Measurements from ENCODE around the gene SUPT6H. TPM values are rescaled to one million over a fixed set of nuclear protein-coding genes. Genes with fewer than 3 reads are reported as not detected.

The SUPT6H gene
- total and polyA plus RNA-seq, 9 of the 15 experiments (the other 6 are each of a cell fraction or from before 2014, with no cell fraction given), result 1.7 to 77.7 (median 49.2) TPM

- TF ChIP-seq ELK3 (CRISPR knock-in tag; IDR thresholded peaks at IDR 0.05) (no peak), POLR2A (conservative IDR thresholded peaks at IDR 0.05) (peak; percentile 48; the same call in 1 of the 2 replicates)
Observed at GRCh38 chr17:28613931-28614381, 48.0 kb upstream of the SUPT6H start, which contains the start of gene RSKR (continued).

GRCh38 chr17:28615260-28615940 is 46.6 kb upstream of the SUPT6H start:
- no peaks in the 10 kb centered on the region for H3K79me2 ChIP-seq (ENCODE audit: control insufficient read depth, insufficient read depth, low read length)
- WGBS (ENCODE audit: insufficient coverage, low coverage, missing lambda C conversion rate), result 94% methylated on average over 4 of the region's 4 CpGs
- POLR2A ChIA-PET, result interaction anchor here (0.5 to 1.9 kb wide), 4 partner anchors 20 to 107 kb away, joined by 3 to 5 read pairs (median 4); no protein-coding TSS in a partner anchor
- in situ Hi-C loops (cut with MboI) (no loop called here), intact Hi-C loops (cut with micrococcal nuclease) (no loop called here)
- H3K36me3 ChIP-seq (ENCODE audit: control insufficient read depth, insufficient read depth, low read length), result peaks cover 98% of the 10 kb centered on the region
- no peak overlapping the region for H3K27ac ChIP-seq (ENCODE audit: extremely low read depth, low read depth, low read length)
- BruUV-seq (replicated peaks), result no TSS peak
- DNase-seq (ENCODE audit: extremely low read depth in 1 of 4, low spot score in 3 of 4) (no peak), FAIRE-seq (no peak), ATAC-seq (no peak)
- no peaks in the 10 kb centered on the region for H3K9me1 ChIP-seq (ENCODE audit: control insufficient read depth, insufficient read depth, low read length)
- H3K4me1 ChIP-seq (replicated peaks in 1 of 2; ENCODE audit: control insufficient read depth in 2 of 2, insufficient read depth in 2 of 2, low read length in 2 of 2), result no peaks in the 10 kb centered on the region
- H4K20me1 ChIP-seq (replicated peaks; ENCODE audit: control insufficient read depth, insufficient read depth, low read length), result 0 out of 2 replicates have a peak, but pooled peaks cover 8% of the 10 kb centered on the region
- H3K9ac ChIP-seq (ENCODE audit: insufficient read depth in 1 of 2, low read depth in 2 of 2, low read length in 2 of 2), result no peak overlapping the region
- CTCF ChIA-PET (ENCODE audit: low intra/inter-chr PET ratio), result interaction anchor here (0.6 kb wide), 1 partner anchor 297 kb away, joined by 3 read pairs; no protein-coding TSS in a partner anchor
- H3K27me3 ChIP-seq (ENCODE audit: control insufficient read depth in 2 of 2, insufficient read depth in 2 of 2, low read length in 2 of 2), result no peaks in the 10 kb centered on the region
- TF ChIP-seq BHLHE40 (IDR thresholded peaks at IDR 0.05; ENCODE audit: low read length) (no peak), NR2C2 (CRISPR knock-in tag; IDR thresholded peaks at IDR 0.05) (no peak), NR2C2 (tag; IDR thresholded peaks at IDR 0.05) (no peak), ZNF121 (CRISPR knock-in tag; conservative IDR thresholded peaks at IDR 0.05) (no peak), ZNF239 (CRISPR knock-in tag; IDR thresholded peaks at IDR 0.05) (no peak)
- H3K4me2 ChIP-seq (ENCODE audit: insufficient read depth, low read length), result no peak overlapping the region
- H3K4me3 ChIP-seq, result no peak overlapping the region
- H3K9me3 ChIP-seq (replicated peaks; ENCODE audit: control insufficient read depth, insufficient read depth, low read depth, low read length), result no peaks in the 10 kb centered on the region
- no peak overlapping the region for H2AFZ ChIP-seq (ENCODE audit: low read depth, low read length)

Data from K562 (cell line).